H1 (cell line): ENCODE results near the gene ATP6V1C2. TPM values are rescaled to one million over a fixed set of nuclear protein-coding genes. Genes with fewer than 3 reads are reported as not detected.

Source experiments
- CTCF ChIA-PET: fragments of 300-600 bp; sonication (Branson Sonifier 250); formaldehyde crosslinking; loops from one replicate; lab custom pipeline; 2021; ENCODE audit not compliant: partially characterized antibody; lab: Charles Lee
- POLR2A ChIA-PET: fragments of 300-600 bp; sonication (Branson Sonifier 250); formaldehyde crosslinking; loops from one replicate; lab custom pipeline; 2021; ENCODE audit warnings: inconsistent platforms; ENCODE audit not compliant: partially characterized antibody; lab: Charles Lee
- DNase-seq, 2 experiments: peaks; one replicate each; pipeline versions ENCODE4 v3.0.0 to v3.0.0-alpha.2; 2010 to 2022; ENCODE audit warnings: low spot score in 2 of 2, low read depth in 1 of 2, mixed read lengths in 1 of 2
- FAIRE-seq: peaks from 2 replicates; lab custom pipeline; 2011; peaks lifted over from hg19 to GRCh38; lab: Jason Lieb, UNC
- H2AFZ ChIP-seq: 2 replicates; pipeline ENCODE4 v1.8.1; 2012; ENCODE audit warnings: low read length, inconsistent platforms
- H2AK5ac ChIP-seq: 2 replicates; pipeline ENCODE4 v1.6.1; 2013; ENCODE audit warnings: low read depth, low read length
- H2BK120ac ChIP-seq: replicated peaks from 2 replicates; pipeline ENCODE3; 2013; ENCODE audit warnings: low read depth, low read length, inconsistent platforms
- H2BK12ac ChIP-seq: 2 replicates; pipeline ENCODE4 v1.6.1; 2013; ENCODE audit warnings: low read depth, low read length
- H2BK15ac ChIP-seq: 2 replicates; pipeline ENCODE4 v1.6.1; 2013; ENCODE audit warnings: low read length
- H2BK20ac ChIP-seq: 2 replicates; pipeline ENCODE4 v1.6.1; 2013; ENCODE audit warnings: low read length
- H2BK5ac ChIP-seq: 2 replicates; pipeline ENCODE4 v1.6.1; 2013; ENCODE audit warnings: low read depth, low read length
- H3K14ac ChIP-seq: 2 replicates; pipeline ENCODE4 v1.6.1; 2013; ENCODE audit warnings: inconsistent platforms; ENCODE audit not compliant: insufficient read length
- H3K18ac ChIP-seq: 2 replicates; pipeline ENCODE4 v1.6.1; 2013; ENCODE audit warnings: low read length; ENCODE audit errors: extremely low read depth
- H3K23ac ChIP-seq: 2 replicates; pipeline ENCODE4 v1.6.1; 2013; ENCODE audit warnings: inconsistent platforms; ENCODE audit not compliant: insufficient read length
- H3K23me2 ChIP-seq: 2 replicates; pipeline ENCODE4 v1.6.1; 2013; ENCODE audit warnings: low read depth, low read length
- H3K27ac ChIP-seq: 2 replicates; pipeline ENCODE4 v1.6.1; 2011; ENCODE audit warnings: low read depth, low read length, inconsistent platforms
- H3K27me3 ChIP-seq, 4 experiments: replicated peaks in 1 of 4; 1 replicate in 1 of 4; 2 replicates in 3 of 4; pipeline versions ENCODE4 v1.6.1 to v1.8.1; 2011 to 2013; ENCODE audit warnings: low read length in 3 of 4, mild to moderate bottlenecking in 3 of 4, inconsistent platforms in 2 of 4, mixed read lengths in 2 of 4, moderate library complexity in 1 of 4; ENCODE audit not compliant: control insufficient read depth in 3 of 4, insufficient read depth in 3 of 4; ENCODE audit errors: extremely low read depth in 1 of 4
- H3K36me3 ChIP-seq, 4 experiments: 2 replicates each; pipeline versions ENCODE4 v1.6.1 to v1.8.1; 2011 to 2013; ENCODE audit warnings: mild to moderate bottlenecking in 4 of 4, low read length in 3 of 4, moderate library complexity in 2 of 4, control low read depth in 1 of 4, inconsistent platforms in 1 of 4; ENCODE audit not compliant: insufficient read depth in 4 of 4, control insufficient read depth in 2 of 4
- H3K4ac ChIP-seq: replicated peaks from 2 replicates; pipeline ENCODE3; 2013; ENCODE audit warnings: low read length, low read depth, mixed read lengths, inconsistent platforms; ENCODE audit not compliant: insufficient read length
- H3K4me1 ChIP-seq, 4 experiments: replicated peaks in 1 of 4; 1 replicate in 1 of 4; 2 replicates in 3 of 4; pipeline versions ENCODE4 v1.6.1 to v1.8.1; 2011 to 2013; ENCODE audit warnings: low read length in 3 of 4, inconsistent platforms in 2 of 4, mixed read lengths in 1 of 4; ENCODE audit not compliant: insufficient read depth in 4 of 4, control insufficient read depth in 3 of 4
- H3K4me2 ChIP-seq, 2 experiments: 2 replicates each; pipeline versions ENCODE4 v1.6.1 to v1.8.1; 2011 to 2013; ENCODE audit warnings: low read depth in 2 of 2, low read length in 2 of 2, control low read depth in 1 of 2, inconsistent platforms in 1 of 2, mild to moderate bottlenecking in 1 of 2; ENCODE audit not compliant: insufficient read depth in 1 of 2
- H3K4me3 ChIP-seq, 4 experiments: fragments of 200-600, 300-600 bp in 1 of 4; sonication (generic), shearing (Covaris generic), sonication (Bioruptor Twin) in 1 of 4; 2 replicates each; pipeline versions ENCODE4 v1.5.1 to v1.8.1; 2011 to 2016; ENCODE audit warnings: low read length in 4 of 4, low read depth in 3 of 4, control low read depth in 2 of 4, inconsistent platforms in 2 of 4, mild to moderate bottlenecking in 2 of 4, mixed read lengths in 1 of 4, moderate library complexity in 1 of 4; ENCODE audit not compliant: insufficient read depth in 2 of 4; ENCODE audit errors: extremely low read depth in 1 of 4
- H3K56ac ChIP-seq: replicated peaks from 2 replicates; pipeline ENCODE3; 2013; ENCODE audit warnings: low read depth, mild to moderate bottlenecking, mixed read lengths, low read length, inconsistent platforms; ENCODE audit not compliant: insufficient read length
- H3K79me1 ChIP-seq: 2 replicates; pipeline ENCODE4 v1.6.1; 2013; ENCODE audit warnings: low read depth, low read length, control low read depth
- H3K79me2 ChIP-seq, 2 experiments: 2 replicates each; pipeline versions ENCODE4 v1.6.1 to v1.8.1; 2012 to 2013; ENCODE audit warnings: low read length in 2 of 2, mild to moderate bottlenecking in 2 of 2, inconsistent platforms in 1 of 2; ENCODE audit not compliant: insufficient read depth in 2 of 2, control insufficient read depth in 1 of 2
- H3K9ac ChIP-seq, 4 experiments: replicated peaks in 1 of 4; 1 replicate in 1 of 4; 2 replicates in 3 of 4; pipeline versions ENCODE4 v1.6.1 to v1.8.1; 2011 to 2013; ENCODE audit warnings: low read depth in 3 of 4, low read length in 3 of 4, control low read depth in 2 of 4, mild to moderate bottlenecking in 2 of 4, moderate library complexity in 2 of 4, inconsistent platforms in 1 of 4; ENCODE audit errors: extremely low read depth in 1 of 4
- H3K9me3 ChIP-seq, 2 experiments: 2 replicates each; pipeline versions ENCODE4 v1.6.1 to v1.8.1; 2012 to 2013; ENCODE audit warnings: mild to moderate bottlenecking in 2 of 2, moderate library complexity in 2 of 2, control low read depth in 1 of 2, inconsistent platforms in 1 of 2, low read depth in 1 of 2, low read length in 1 of 2, mixed read lengths in 1 of 2; ENCODE audit not compliant: insufficient read depth in 2 of 2
- H4K20me1 ChIP-seq, 2 experiments: replicated peaks in 1 of 2; 2 replicates each; pipeline versions ENCODE3 to v1.8.1; 2011 to 2013; ENCODE audit warnings: inconsistent platforms in 2 of 2, low read length in 2 of 2, mild to moderate bottlenecking in 1 of 2; ENCODE audit not compliant: insufficient read depth in 2 of 2, control insufficient read depth in 1 of 2
- H4K5ac ChIP-seq: 2 replicates; pipeline ENCODE4 v1.6.1; 2013; ENCODE audit warnings: low read length, low read depth, mixed read lengths, inconsistent platforms; ENCODE audit not compliant: insufficient read length
- H4K8ac ChIP-seq: 2 replicates; pipeline ENCODE4 v1.8.0; 2013; ENCODE audit warnings: mild to moderate bottlenecking, moderate library complexity, low read length, inconsistent platforms; ENCODE audit not compliant: insufficient read depth; ENCODE audit errors: extremely low read depth
- H4K91ac ChIP-seq: replicated peaks from 2 replicates; pipeline ENCODE3; 2013; ENCODE audit warnings: low read length, mixed read lengths, inconsistent platforms; ENCODE audit not compliant: insufficient read length
- CBX8 ChIP-seq: fragments of 300-800, 300-1000 bp; sonication (generic); IDR thresholded peaks from 2 replicates; pipeline ENCODE4 v1.7.1; 2016; ENCODE audit warnings: low read depth, low read length, borderline replicate concordance
- EZH2 ChIP-seq: fragments of 200-600 bp; sonication (generic); IDR thresholded peaks from 2 replicates; pipeline ENCODE4 v1.7.1; 2012; ENCODE audit warnings: low read depth, mild to moderate bottlenecking, moderate library complexity, low read length, inconsistent platforms; ENCODE audit not compliant: severe bottlenecking
- POLR2AphosphoS5 ChIP-seq: IDR thresholded peaks from 2 replicates; pipeline ENCODE4 v1.6.1; 2011; ENCODE audit warnings: low read depth, low read length
- WGBS, 2 experiments: shearing (Covaris generic) in 1 of 2; methylation state at CpG; one replicate each; pipeline versions ENCODE4 v1.1.6 to v1.1.7; 2013 to 2015; ENCODE audit warnings: low lambda C conversion rate in 2 of 2, mixed read lengths in 2 of 2, inconsistent platforms in 1 of 2, low coverage in 1 of 2, missing lambda C conversion rate in 1 of 2; ENCODE audit not compliant: insufficient replicate concordance in 2 of 2, insufficient coverage in 1 of 2, insufficient read length in 1 of 2; ENCODE audit errors: extremely low coverage in 1 of 2, missing lambda C conversion rate in 1 of 2; 5-methylcytosine and 5-hydroxymethylcytosine counted together
- polyA plus RNA-seq, 7 experiments: library from polyadenylated mRNA; depleted of rRNA in 3 of 7; stranded (reverse) in 5 of 7; unstranded in 2 of 7; fragments of >200 nt in 5 of 7; fragments of 200-250 nt in 2 of 7; gene quantifications; 1 replicate in 5 of 7; 2 replicates in 1 of 7; 4 replicates in 1 of 7; pipeline versions ENCODE4 v1.2.1 to v1.2.3, GENCODE V29; 2011 to 2013; ENCODE audit warnings: missing spikeins in 2 of 7, mixed read lengths in 2 of 7
- total RNA-seq: library from RNA; stranded (reverse); fragmentation: NEBNext Ultra II Directional; extraction: Animal tissue kit (Norgen Biotek cat#: 25700); gene quantifications from 2 replicates; pipeline ENCODE4 v1.2.1, GENCODE V29; 2021

The ATP6V1C2 gene
- total and polyA plus RNA-seq, 2 of the 8 experiments (the other 6 are each of a cell fraction or from before 2014, with no cell fraction given): 0.29 to 0.74 TPM

- FAIRE-seq: no peak
- H3K23me2 ChIP-seq: no peaks in the 10 kb centered on the region
- no peak overlapping the region for H4K5ac ChIP-seq
- no peak overlapping the region for H3K56ac ChIP-seq
- H3K4me2 ChIP-seq: no peak overlapping the region
- H3K23ac ChIP-seq: no peak overlapping the region
- DNase-seq: no peak
- WGBS, 2 experiments: 85% methylated on average over 7 of the region's 7 CpGs; no CpG with 5 or more reads in 1 of the 2 experiments
- H3K79me1 ChIP-seq: no peaks in the 10 kb centered on the region
- ChIA-PET POLR2A (no interaction called here), CTCF (interaction anchor here (1.0 kb wide), 1 partner anchor 47 kb away, joined by 4 read pairs; no protein-coding TSS in a partner anchor)
- H3K36me3 ChIP-seq: no peaks in the 10 kb centered on the region
- H4K20me1 ChIP-seq: no peaks in the 10 kb centered on the region
- no peak overlapping the region for H3K27ac ChIP-seq
- no peaks in the 10 kb centered on the region for H3K9me3 ChIP-seq
- H3K4ac ChIP-seq: no peak overlapping the region
- H3K4me1 ChIP-seq: no peaks in the 10 kb centered on the region
- no peak overlapping the region for H3K18ac ChIP-seq
- H2BK15ac ChIP-seq: no peak overlapping the region
- no peak overlapping the region for H2BK12ac ChIP-seq
- TF ChIP-seq POLR2AphosphoS5: no peak
- no peak for TF ChIP-seq CBX8
- TF ChIP-seq EZH2: no peak
- no peak overlapping the region for H2BK5ac ChIP-seq
- H2AK5ac ChIP-seq: no peak overlapping the region
- H3K4me3 ChIP-seq: no peak overlapping the region
- no peak overlapping the region for H2BK20ac ChIP-seq
- H3K27me3 ChIP-seq: no peaks in the 10 kb centered on the region
- H4K91ac ChIP-seq: no peak overlapping the region
- H2AFZ ChIP-seq: no peak overlapping the region
- H2BK120ac ChIP-seq: no peak overlapping the region
- no peak overlapping the region; the same call in 1 of the 2 replicates for H4K8ac ChIP-seq
- H3K79me2 ChIP-seq: no peaks in the 10 kb centered on the region
- no peak overlapping the region for H3K9ac ChIP-seq
- H3K14ac ChIP-seq: no peak overlapping the region
These were observed 34.2 kb downstream of the ATP6V1C2 start for GRCh38 chr2:10755621-10756020.
